Lower lobe of right lung (tissue), 2 donors: ENCODE measurements around the gene PPIL4. TPM values are rescaled to one million over a fixed set of nuclear protein-coding genes. Genes with fewer than 3 reads are reported as not detected.

Experiments used
- ATAC-seq, 2 donors: fragments of 200-7000 bp; cut with Tn5 transposase; one replicate each; pipeline ENCODE4 v1.9.1; 2020 to 2022; ENCODE audit warnings: mild to moderate bottlenecking in 2 of 2, moderate library complexity in 2 of 2
- DNase-seq: peaks from one replicate; pipeline ENCODE4 v3.0.0-alpha.2; 2020
- H3K27ac ChIP-seq: fragments of 200-600 bp; one replicate; pipeline ENCODE4 v1.8.0; 2022
- H3K27me3 ChIP-seq: fragments of 200-600 bp; one replicate; pipeline ENCODE4 v1.8.0; 2022; ENCODE audit warnings: low read depth
- H3K36me3 ChIP-seq: fragments of 200-600 bp; one replicate; pipeline ENCODE4 v1.8.0; 2022; ENCODE audit warnings: mild to moderate bottlenecking
- H3K4me1 ChIP-seq: fragments of 200-600 bp; one replicate; pipeline ENCODE4 v1.8.0; 2022
- H3K4me3 ChIP-seq: fragments of 200-600 bp; one replicate; pipeline ENCODE4 v1.8.0; 2022; ENCODE audit warnings: mild to moderate bottlenecking
- H3K9me3 ChIP-seq: fragments of 200-600 bp; one replicate; pipeline ENCODE4 v1.8.0; 2022
- intact Hi-C: fragments of 100-400 bp; cut with DNase I; formaldehyde crosslinking; loops from one replicate; pipeline ENCODE4 v1.11.0; 2022
- total RNA-seq: library from RNA; stranded (reverse); fragmentation: NEBNext Ultra II Directional; extraction: Animal tissue kit (Norgen Biotek cat#: 25700); gene quantifications from one replicate; pipeline ENCODE4 v1.2.1, GENCODE V29; 2021
- TF ChIP-seq, protein P1 (sequence below): fragments of 200-600 bp; IDR thresholded peaks from one replicate; pipeline ENCODE4 v1.8.0; 2022; ENCODE audit warnings: antibody characterized with exemption, mild to moderate bottlenecking
- donor health status: DM: no; HTN: yes; CAD: no; lungs with severe emphysema.

Gene PPIL4
- total RNA-seq, 1 donor from 2014 or later: 28.9 TPM

DNA sequence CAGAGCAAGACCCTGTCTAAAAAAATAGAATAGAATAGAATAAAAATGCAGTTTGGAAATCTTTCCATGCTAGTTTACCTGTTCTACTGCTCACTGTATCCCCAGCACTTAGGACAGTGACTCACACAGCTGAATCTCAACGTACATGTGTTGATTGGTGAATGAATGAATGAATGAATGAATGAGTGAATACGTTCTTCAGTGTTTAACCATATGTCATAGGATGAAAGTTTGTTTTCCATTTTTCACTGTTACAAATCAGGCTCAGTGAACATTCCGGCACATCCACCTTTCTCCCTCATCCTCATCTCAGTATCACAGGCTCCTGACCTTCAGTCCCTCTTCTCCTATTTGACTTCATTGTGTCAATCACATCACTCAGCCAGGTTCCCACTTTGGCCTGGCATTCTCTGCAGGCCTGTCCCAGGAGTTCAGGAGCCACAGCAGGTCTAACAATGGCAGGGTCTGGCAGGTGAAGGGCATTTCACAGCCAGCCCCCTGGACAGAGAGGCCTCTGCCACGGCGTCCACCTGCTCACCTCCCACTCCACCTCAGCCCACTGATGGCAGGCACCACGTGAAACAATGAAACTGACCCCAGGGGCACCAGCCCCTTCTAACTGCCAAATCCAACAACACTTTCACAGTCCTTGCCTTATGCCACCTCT is 68.9 kb downstream of the PPIL4 start:
- H3K9me3 ChIP-seq: no peaks in the 10 kb centered on the region
- ATAC-seq (no peak), DNase-seq (no peak)
- no peaks in the 10 kb centered on the region for H3K36me3 ChIP-seq
- no peak overlapping the region for H3K27ac ChIP-seq
- H3K4me3 ChIP-seq: no peak overlapping the region
- H3K27me3 ChIP-seq: no peaks in the 10 kb centered on the region
- TF ChIP-seq, protein P1, sequence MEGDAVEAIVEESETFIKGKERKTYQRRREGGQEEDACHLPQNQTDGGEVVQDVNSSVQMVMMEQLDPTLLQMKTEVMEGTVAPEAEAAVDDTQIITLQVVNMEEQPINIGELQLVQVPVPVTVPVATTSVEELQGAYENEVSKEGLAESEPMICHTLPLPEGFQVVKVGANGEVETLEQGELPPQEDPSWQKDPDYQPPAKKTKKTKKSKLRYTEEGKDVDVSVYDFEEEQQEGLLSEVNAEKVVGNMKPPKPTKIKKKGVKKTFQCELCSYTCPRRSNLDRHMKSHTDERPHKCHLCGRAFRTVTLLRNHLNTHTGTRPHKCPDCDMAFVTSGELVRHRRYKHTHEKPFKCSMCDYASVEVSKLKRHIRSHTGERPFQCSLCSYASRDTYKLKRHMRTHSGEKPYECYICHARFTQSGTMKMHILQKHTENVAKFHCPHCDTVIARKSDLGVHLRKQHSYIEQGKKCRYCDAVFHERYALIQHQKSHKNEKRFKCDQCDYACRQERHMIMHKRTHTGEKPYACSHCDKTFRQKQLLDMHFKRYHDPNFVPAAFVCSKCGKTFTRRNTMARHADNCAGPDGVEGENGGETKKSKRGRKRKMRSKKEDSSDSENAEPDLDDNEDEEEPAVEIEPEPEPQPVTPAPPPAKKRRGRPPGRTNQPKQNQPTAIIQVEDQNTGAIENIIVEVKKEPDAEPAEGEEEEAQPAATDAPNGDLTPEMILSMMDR: no peak
- H3K4me1 ChIP-seq: peaks cover 18% of the 10 kb centered on the region
- intact Hi-C loops: no loop called here

DNA sequence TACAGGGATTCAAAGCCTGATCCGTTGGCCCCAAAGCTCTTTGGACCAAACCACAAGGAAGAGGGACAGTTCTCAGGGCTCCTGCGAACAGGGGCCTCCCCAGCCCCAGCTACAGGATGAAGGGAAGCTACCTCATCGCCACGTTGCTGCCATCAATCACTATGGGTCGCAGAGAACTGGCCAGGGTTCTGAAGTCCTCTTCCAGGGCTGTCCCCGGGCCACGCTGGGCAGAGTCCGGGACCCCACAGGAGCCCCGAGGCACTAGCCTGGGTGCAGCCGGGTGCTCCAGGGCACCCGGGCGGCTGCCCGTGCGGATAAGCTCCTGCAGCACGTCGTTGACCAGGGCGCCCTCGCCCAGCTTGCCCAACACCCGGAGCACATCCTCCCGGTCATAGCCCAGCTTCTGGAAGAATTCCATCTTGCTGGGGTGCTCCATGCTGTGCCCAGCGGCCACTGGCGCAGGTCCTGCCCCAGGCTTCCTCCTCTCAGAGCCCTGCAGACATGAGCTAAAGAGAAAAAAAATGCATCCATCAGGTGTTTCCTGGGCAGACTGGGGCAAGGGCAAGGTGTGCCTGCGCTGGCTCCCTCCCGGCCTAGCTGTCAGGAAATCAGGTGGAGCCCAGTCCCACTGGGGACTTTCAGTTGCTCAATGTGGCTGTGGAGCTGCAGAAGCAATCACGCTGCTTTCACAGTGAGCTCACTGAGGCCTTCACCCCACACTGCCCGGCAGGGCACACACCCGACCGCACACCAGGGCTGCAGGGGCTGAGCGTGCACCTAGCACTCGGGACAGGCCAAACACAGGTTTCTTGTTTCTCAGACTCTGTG is 71.5 kb downstream of the PPIL4 start:
- no peaks in the 10 kb centered on the region for H3K9me3 ChIP-seq
- no peak overlapping the region for H3K27ac ChIP-seq
- TF ChIP-seq, protein P1: no peak
- H3K4me3 ChIP-seq: no peak overlapping the region
- H3K4me1 ChIP-seq: peaks cover 10% of the 10 kb centered on the region
- DNase-seq: no peak
- ATAC-seq: peak in 1 of 2 donors; percentile 9
- H3K36me3 ChIP-seq: no peaks in the 10 kb centered on the region
- no peaks in the 10 kb centered on the region for H3K27me3 ChIP-seq
- intact Hi-C loops: no loop called here

DNA sequence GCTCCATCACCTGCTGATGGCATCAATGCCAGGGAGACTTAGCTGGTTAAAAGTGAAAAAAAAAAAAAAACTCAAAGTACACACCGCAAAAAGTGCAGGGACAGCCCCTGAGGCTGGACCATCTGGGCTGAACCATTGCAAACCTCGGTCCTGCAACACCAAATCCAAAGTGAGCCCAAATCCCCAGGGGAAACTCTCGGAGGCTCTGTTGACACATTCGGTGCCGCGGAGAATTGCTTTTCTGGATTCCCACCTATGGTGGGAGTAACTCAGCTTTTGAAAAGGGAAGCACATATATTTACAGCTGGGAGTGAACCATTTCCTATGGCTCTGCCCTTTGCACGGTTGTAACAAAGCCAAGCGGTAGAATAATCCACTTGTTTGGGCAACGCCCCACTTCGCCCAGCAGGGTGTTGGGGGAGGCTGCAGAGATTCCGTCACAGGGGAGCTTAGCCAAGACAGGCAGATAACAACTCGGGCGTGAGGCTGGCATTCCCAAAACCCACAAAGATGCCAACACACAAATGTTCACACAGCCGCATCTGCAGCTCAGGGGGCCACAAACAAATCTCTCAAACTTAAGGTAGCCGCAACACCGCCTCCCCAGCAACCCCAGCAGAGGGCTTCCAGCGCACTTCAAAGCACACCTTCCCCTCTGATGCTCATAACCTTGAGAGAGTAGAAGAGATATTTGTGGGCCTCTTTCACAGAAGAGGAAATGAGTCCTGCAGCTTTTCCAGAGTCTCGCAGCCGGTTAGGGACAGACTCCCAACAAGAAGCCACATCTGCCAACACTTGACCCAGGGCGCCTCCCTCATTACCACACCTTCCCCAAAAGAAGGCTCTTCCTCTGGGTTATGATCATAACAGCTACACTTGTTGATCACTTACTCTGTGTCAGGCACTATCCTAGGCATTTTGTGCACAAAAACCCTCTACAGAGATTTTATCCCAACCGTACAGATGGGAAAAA is 72.5 kb downstream of the PPIL4 start:
- TF ChIP-seq, protein P1: no peak
- ATAC-seq (peak; percentile 46 to 78), DNase-seq (no peak)
- no peaks in the 10 kb centered on the region for H3K36me3 ChIP-seq
- no peak overlapping the region for H3K27ac ChIP-seq
- intact Hi-C loops: no loop called here
- peaks cover 10% of the 10 kb centered on the region for H3K4me1 ChIP-seq
- H3K27me3 ChIP-seq: no peaks in the 10 kb centered on the region
- H3K9me3 ChIP-seq: no peaks in the 10 kb centered on the region
- no peak overlapping the region for H3K4me3 ChIP-seq

DNA sequence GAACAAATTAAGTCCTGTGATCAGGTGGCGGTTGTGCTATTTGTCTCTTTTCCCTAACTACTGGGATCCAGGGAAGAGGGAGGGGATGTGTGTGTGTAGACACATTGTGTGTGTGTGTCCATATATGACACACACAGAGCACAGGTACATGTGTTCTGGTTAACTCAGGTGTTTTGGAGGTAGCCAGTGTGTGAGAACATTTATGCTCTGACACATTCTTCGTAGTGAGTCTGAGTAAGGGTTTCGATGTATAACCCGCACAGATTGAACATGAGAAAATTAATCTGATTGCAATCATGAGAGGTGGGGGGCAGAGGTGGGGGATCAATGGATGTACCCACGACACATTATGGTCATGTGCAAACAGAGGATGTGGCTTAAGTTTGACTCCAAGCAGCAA is 73.6 kb downstream of the PPIL4 start:
- Histone ChIP-seq H3K36me3 (no peaks in the 10 kb centered on the region), H3K27ac (no peak overlapping the region), H3K27me3 (no peaks in the 10 kb centered on the region), H3K9me3 (no peaks in the 10 kb centered on the region), H3K4me1 (peaks cover 10% of the 10 kb centered on the region), H3K4me3 (no peak overlapping the region)
- TF ChIP-seq, protein P1: no peak
- DNase-seq (no peak), ATAC-seq (no peak)
- intact Hi-C loops: no loop called here

DNA sequence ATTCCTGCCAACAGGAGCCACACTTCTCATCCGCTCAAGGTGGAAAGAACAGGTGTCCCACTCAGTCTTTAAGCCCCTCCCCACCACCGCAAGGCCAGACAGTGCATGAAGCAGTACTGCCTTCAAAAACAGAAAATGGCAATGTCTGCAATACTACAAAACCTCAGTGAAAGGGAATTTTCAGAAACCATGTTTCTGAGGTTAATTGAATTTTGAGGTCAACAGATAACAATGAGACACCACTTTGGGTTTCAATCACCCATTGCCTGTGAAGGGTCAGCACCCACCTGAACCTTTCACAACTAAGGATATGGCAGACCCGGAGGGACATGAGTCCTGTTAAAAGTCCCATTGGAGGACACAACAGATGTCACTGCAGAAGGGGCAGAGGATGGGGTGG is 74.0 kb downstream of the PPIL4 start:
- Histone ChIP-seq H3K4me3 (no peak overlapping the region), H3K27me3 (no peaks in the 10 kb centered on the region), H3K9me3 (no peaks in the 10 kb centered on the region), H3K36me3 (no peaks in the 10 kb centered on the region), H3K27ac (no peak overlapping the region), H3K4me1 (peaks cover 10% of the 10 kb centered on the region)
- TF ChIP-seq, protein P1: no peak
- intact Hi-C loops: no loop called here
- ATAC-seq (no peak), DNase-seq (no peak)
